RWPE1 (cell line): Measurements from ENCODE around the gene METTL26.

Experiments
- CTCF ChIA-PET: fragments of 350-600 bp; sonication (Branson Sonifier 250); formaldehyde crosslinking; extraction: SDS; loops from one replicate; lab custom pipeline; 2021; lab: Yijun Ruan, JAX
- POLR2A ChIA-PET: fragments of 400-600 bp; formaldehyde crosslinking; extraction: SDS; loops from one replicate; lab custom pipeline; 2020; ENCODE audit warnings: antibody characterized with exemption; ENCODE audit not compliant: low non-redundant PET; lab: Yijun Ruan, JAX
- DNase-seq: peaks from one replicate; pipeline ENCODE4 v3.0.0; 2012; ENCODE audit warnings: low spot score
- H3K27ac ChIP-seq: fragments of 450-650 bp; 2 replicates; pipeline ENCODE4 v1.5.1; 2017
- CTCF ChIP-seq: fragments of 450-650 bp; conservative IDR thresholded peaks from 2 replicates; pipeline ENCODE4 v1.5.1; 2017; ENCODE audit warnings: low read depth, mild to moderate bottlenecking

The METTL26 gene

GRCh38 chr16:674968-675883 is 39.1 kb upstream of the METTL26 start, which contains the start of gene RHBDL1:
Gene RHBDL1, plus strand, starts transcription at chr16:675671. Its CDS starts 120 bp downstream, at chr16:675791.
- POLR2A ChIA-PET = interaction anchor here (0.6 kb wide), 1 partner anchor 22 kb away, joined by 3 read pairs; no protein-coding TSS in a partner anchor
- DNase-seq = no peak
- peak within 1 kb of the TSS; percentile 94 for H3K27ac ChIP-seq
- TF ChIP-seq CTCF = no peak
- CTCF ChIA-PET = interaction anchor here (0.7 kb wide), 1 partner anchor 1133 kb away, joined by 3 read pairs; no protein-coding TSS in a partner anchor

GRCh38 chr16:674214-674881 is 38.2 kb upstream of the METTL26 start:
- peak overlapping the region; percentile 94 for H3K27ac ChIP-seq
- no peak for TF ChIP-seq CTCF
- ChIA-PET POLR2A (no interaction called here), CTCF (no interaction called here)
- no peak for DNase-seq

GRCh38 chr16:673399-673991 is 37.4 kb upstream of the METTL26 start:
- CTCF ChIA-PET = interaction anchor here (0.8 kb wide), 1 partner anchor 25 kb away, joined by 4 read pairs; no protein-coding TSS in a partner anchor
- TF ChIP-seq CTCF = no peak
- no peak for DNase-seq
- peak overlapping the region; percentile 94 for H3K27ac ChIP-seq
- POLR2A ChIA-PET = no interaction called here

- POLR2A ChIA-PET = no interaction called here
- H3K27ac ChIP-seq = peak overlapping the region; percentile 94
- TF ChIP-seq CTCF = no peak
- CTCF ChIA-PET = no interaction called here
- no peak for DNase-seq
These were observed 36.7 kb upstream of the METTL26 start for GRCh38 chr16:672851-673250.

- no peak for TF ChIP-seq CTCF
- H3K27ac ChIP-seq = peak overlapping the region; percentile 94
- ChIA-PET CTCF (no interaction called here), POLR2A (interaction anchor here (0.6 kb wide), 1 partner anchor 12 kb away, joined by 5 read pairs; the partner anchor contains the start of gene JMJD8)
- no peak for DNase-seq
These were observed 36.3 kb upstream of the METTL26 start for GRCh38 chr16:672371-672770.
